Mammary epithelial cell (primary cell): Measurements from ENCODE around the gene CNTN4.

Experiments
- CTCF ChIP-seq, 2 donors: IDR thresholded peaks in 1 of 2; conservative IDR thresholded peaks in 1 of 2; 2 replicates each; pipeline ENCODE4 v1.5.1; 2011 to 2012; ENCODE audit warnings: inconsistent platforms in 2 of 2, low read length in 2 of 2, mild to moderate bottlenecking in 2 of 2, control low read depth in 1 of 2, low read depth in 1 of 2; ENCODE audit not compliant: insufficient read depth in 1 of 2; ENCODE audit errors: extremely low read depth in 1 of 2
- EZH2 ChIP-seq: IDR thresholded peaks from 2 replicates; pipeline ENCODE4 v1.6.1; 2012; ENCODE audit warnings: low read length, inconsistent platforms, borderline replicate concordance

DNA sequence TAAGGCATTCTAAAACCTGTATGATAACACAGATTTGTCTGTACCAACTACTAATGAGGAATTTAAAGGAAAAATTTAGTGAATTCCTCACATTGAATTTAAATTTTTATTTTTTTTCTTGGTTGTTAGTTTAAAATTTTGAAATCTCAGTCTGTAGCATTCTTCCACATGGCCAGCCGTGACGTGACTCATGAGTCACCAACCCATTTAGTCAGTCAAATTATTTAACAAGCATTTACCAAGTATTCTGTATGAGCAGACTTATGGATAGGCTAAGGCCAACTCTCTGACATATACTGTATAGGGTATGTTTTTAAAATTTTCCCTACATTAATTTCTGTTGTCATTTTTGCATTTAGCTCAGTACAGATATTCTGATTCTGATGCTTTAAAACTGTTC lies 112.9 kb downstream of the CNTN4 start:
- TF ChIP-seq CTCF (conservative IDR thresholded peaks at IDR 0.05 in 1 of 2, IDR thresholded peaks at IDR 0.05 in 1 of 2; ENCODE audit: extremely low read depth in 1 of 2, insufficient read depth in 1 of 2, low read depth in 1 of 2, low read length in 2 of 2) = no peak
- TF ChIP-seq EZH2 = no peak
